Mucosa of rectum (tissue), 2 donors: Measurements from ENCODE around the gene SVEP1.

Source experiments
- H3K27ac ChIP-seq, 2 donors: one replicate each; pipeline ENCODE4 v1.7.0; 2013; ENCODE audit warnings: inconsistent platforms in 2 of 2, low read depth in 2 of 2, low read length in 2 of 2
- H3K27me3 ChIP-seq, 2 donors: one replicate each; pipeline ENCODE4 v1.7.0; 2013; ENCODE audit warnings: low read length in 2 of 2; ENCODE audit not compliant: control insufficient read depth in 2 of 2, insufficient read depth in 2 of 2
- H3K36me3 ChIP-seq, 2 donors: one replicate each; pipeline ENCODE4 v1.7.0; 2013; ENCODE audit warnings: low read length in 2 of 2; ENCODE audit not compliant: control insufficient read depth in 2 of 2, insufficient read depth in 2 of 2
- H3K4me1 ChIP-seq, 2 donors: one replicate each; pipeline ENCODE4 v1.7.0; 2013; ENCODE audit warnings: low read length in 2 of 2, mild to moderate bottlenecking in 1 of 2; ENCODE audit not compliant: control insufficient read depth in 2 of 2, insufficient read depth in 2 of 2
- H3K4me3 ChIP-seq, 2 donors: one replicate each; pipeline ENCODE4 v1.7.0; 2013; ENCODE audit warnings: low read length in 2 of 2
- H3K9ac ChIP-seq, 2 donors: one replicate each; pipeline ENCODE4 v1.7.0; 2013; ENCODE audit warnings: low read length in 2 of 2, low read depth in 1 of 2, mild to moderate bottlenecking in 1 of 2
- H3K9me3 ChIP-seq, 2 donors: one replicate each; pipeline ENCODE4 v1.7.0; 2013; ENCODE audit warnings: low read length in 2 of 2; ENCODE audit not compliant: control insufficient read depth in 2 of 2
- donor health status: healthy.
- donor health status: Normal muscosa, but diverticular disease.

Gene SVEP1

GRCh38 chr9:110336363-110336762, 243.2 kb downstream of the SVEP1 start:
- Histone ChIP-seq H3K4me1 (no peaks in the 10 kb centered on the region), H3K9me3 (no peaks in the 10 kb centered on the region), H3K4me3 (no peak overlapping the region), H3K27me3 (no peaks in the 10 kb centered on the region), H3K9ac (no peak overlapping the region), H3K27ac (no peak overlapping the region), H3K36me3 (no peaks in the 10 kb centered on the region)

GRCh38 chr9:110334871-110335270, 244.7 kb downstream of the SVEP1 start:
- H3K27ac ChIP-seq: no peak overlapping the region
- no peak overlapping the region for H3K4me3 ChIP-seq
- no peaks in the 10 kb centered on the region for H3K9me3 ChIP-seq
- H3K9ac ChIP-seq: no peak overlapping the region
- H3K27me3 ChIP-seq: no peaks in the 10 kb centered on the region
- H3K36me3 ChIP-seq: no peaks in the 10 kb centered on the region
- H3K4me1 ChIP-seq: no peaks in the 10 kb centered on the region

GRCh38 chr9:110334183-110334582, 245.4 kb downstream of the SVEP1 start:
- no peak overlapping the region for H3K27ac ChIP-seq
- H3K36me3 ChIP-seq: no peaks in the 10 kb centered on the region
- no peaks in the 10 kb centered on the region for H3K27me3 ChIP-seq
- H3K9me3 ChIP-seq: no peaks in the 10 kb centered on the region
- H3K4me1 ChIP-seq: no peaks in the 10 kb centered on the region
- H3K4me3 ChIP-seq: no peak overlapping the region
- H3K9ac ChIP-seq: no peak overlapping the region

GRCh38 chr9:110332766-110333165, 246.8 kb downstream of the SVEP1 start:
- no peaks in the 10 kb centered on the region for H3K36me3 ChIP-seq
- H3K4me3 ChIP-seq: no peak overlapping the region
- H3K27me3 ChIP-seq: no peaks in the 10 kb centered on the region
- no peaks in the 10 kb centered on the region for H3K4me1 ChIP-seq
- no peak overlapping the region for H3K9ac ChIP-seq
- H3K27ac ChIP-seq: no peak overlapping the region
- H3K9me3 ChIP-seq: no peaks in the 10 kb centered on the region

GRCh38 chr9:110330484-110331105, 248.9 kb downstream of the SVEP1 start:
- Histone ChIP-seq H3K4me3 (no peak overlapping the region), H3K27ac (no peak overlapping the region), H3K9me3 (no peaks in the 10 kb centered on the region), H3K4me1 (no peaks in the 10 kb centered on the region), H3K27me3 (no peaks in the 10 kb centered on the region), H3K36me3 (no peaks in the 10 kb centered on the region), H3K9ac (no peak overlapping the region)

- Histone ChIP-seq H3K4me3 (no peak overlapping the region), H3K27me3 (no peaks in the 10 kb centered on the region), H3K27ac (no peak overlapping the region), H3K9me3 (no peaks in the 10 kb centered on the region), H3K9ac (no peak overlapping the region), H3K36me3 (no peaks in the 10 kb centered on the region), H3K4me1 (no peaks in the 10 kb centered on the region)
Measured at GRCh38 chr9:110329639-110330230, 249.8 kb downstream of the SVEP1 start.

- Histone ChIP-seq H3K4me3 (no peak overlapping the region), H3K36me3 (no peaks in the 10 kb centered on the region), H3K9me3 (no peaks in the 10 kb centered on the region), H3K27ac (no peak overlapping the region), H3K27me3 (no peaks in the 10 kb centered on the region), H3K4me1 (no peaks in the 10 kb centered on the region), H3K9ac (no peak overlapping the region)
Measured at GRCh38 chr9:110328763-110329162, 250.8 kb downstream of the SVEP1 start.

GRCh38 chr9:110327716-110328115, 251.8 kb downstream of the SVEP1 start:
- Histone ChIP-seq H3K27ac (no peak overlapping the region), H3K27me3 (no peaks in the 10 kb centered on the region), H3K9me3 (no peaks in the 10 kb centered on the region), H3K4me1 (no peaks in the 10 kb centered on the region), H3K9ac (no peak overlapping the region), H3K36me3 (no peaks in the 10 kb centered on the region), H3K4me3 (no peak overlapping the region)

- no peak overlapping the region for H3K9ac ChIP-seq
- no peak overlapping the region for H3K4me3 ChIP-seq
- no peak overlapping the region for H3K27ac ChIP-seq
- no peaks in the 10 kb centered on the region for H3K36me3 ChIP-seq
- no peaks in the 10 kb centered on the region for H3K27me3 ChIP-seq
- no peaks in the 10 kb centered on the region for H3K4me1 ChIP-seq
- H3K9me3 ChIP-seq: no peaks in the 10 kb centered on the region
Measured at GRCh38 chr9:110323818-110324217, 255.7 kb downstream of the SVEP1 start.

GRCh38 chr9:110320651-110321445, 258.7 kb downstream of the SVEP1 start:
- no peak overlapping the region for H3K4me3 ChIP-seq
- H3K27ac ChIP-seq: no peak overlapping the region

More at GRCh38 chr9:110320651-110321445, 258.7 kb downstream of the SVEP1 start:
- no peak overlapping the region for H3K9ac ChIP-seq
- no peaks in the 10 kb centered on the region for H3K4me1 ChIP-seq
- no peaks in the 10 kb centered on the region for H3K36me3 ChIP-seq
- no peaks in the 10 kb centered on the region for H3K27me3 ChIP-seq
- no peaks in the 10 kb centered on the region for H3K9me3 ChIP-seq
